Measurements from ENCODE around the gene RBP7. TPM values are rescaled to one million over a fixed set of nuclear protein-coding genes. Genes with fewer than 3 reads are reported as not detected.
A peak's percentile ranks its signal among the peaks of the same experiment; 100 is the strongest.

Gene RBP7
- total RNA-seq, 4 donors from 2014 or later, result 2.5 to 47.1 (median 35.1) TPM

DNA sequence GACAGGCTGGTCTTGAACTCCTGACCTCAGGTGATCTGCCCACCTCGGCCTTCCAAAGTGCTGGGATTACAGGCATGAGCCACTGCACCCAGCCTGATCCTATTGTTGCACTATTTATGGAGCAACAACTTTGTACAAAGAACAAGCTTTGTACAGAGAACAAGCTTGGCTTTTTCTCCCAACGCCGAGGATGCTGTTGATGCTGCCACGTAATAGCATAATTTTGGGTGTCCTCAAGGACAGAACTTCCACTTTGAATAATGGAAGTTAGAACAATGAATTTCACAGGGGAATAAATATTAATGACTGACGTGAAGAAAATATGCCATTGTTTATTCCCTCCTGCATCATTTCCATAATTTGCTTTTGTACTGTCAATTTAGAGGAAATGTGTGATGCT lies 12.8 kb upstream of the RBP7 start:
- no peaks in the 10 kb centered on the region for H3K36me3 ChIP-seq
- intact Hi-C loops (cut with DNase I; ENCODE audit: low total_unique reads), result no loop called here
- no peak overlapping the region for H3K4me3 ChIP-seq
- H3K4me1 ChIP-seq, result no peaks in the 10 kb centered on the region
- no peaks in the 10 kb centered on the region for H3K27me3 ChIP-seq
- H3K27ac ChIP-seq, result no peak overlapping the region
- no peak for DNase-seq
- no peaks in the 10 kb centered on the region for H3K9me3 ChIP-seq
- TF ChIP-seq, protein P1, sequence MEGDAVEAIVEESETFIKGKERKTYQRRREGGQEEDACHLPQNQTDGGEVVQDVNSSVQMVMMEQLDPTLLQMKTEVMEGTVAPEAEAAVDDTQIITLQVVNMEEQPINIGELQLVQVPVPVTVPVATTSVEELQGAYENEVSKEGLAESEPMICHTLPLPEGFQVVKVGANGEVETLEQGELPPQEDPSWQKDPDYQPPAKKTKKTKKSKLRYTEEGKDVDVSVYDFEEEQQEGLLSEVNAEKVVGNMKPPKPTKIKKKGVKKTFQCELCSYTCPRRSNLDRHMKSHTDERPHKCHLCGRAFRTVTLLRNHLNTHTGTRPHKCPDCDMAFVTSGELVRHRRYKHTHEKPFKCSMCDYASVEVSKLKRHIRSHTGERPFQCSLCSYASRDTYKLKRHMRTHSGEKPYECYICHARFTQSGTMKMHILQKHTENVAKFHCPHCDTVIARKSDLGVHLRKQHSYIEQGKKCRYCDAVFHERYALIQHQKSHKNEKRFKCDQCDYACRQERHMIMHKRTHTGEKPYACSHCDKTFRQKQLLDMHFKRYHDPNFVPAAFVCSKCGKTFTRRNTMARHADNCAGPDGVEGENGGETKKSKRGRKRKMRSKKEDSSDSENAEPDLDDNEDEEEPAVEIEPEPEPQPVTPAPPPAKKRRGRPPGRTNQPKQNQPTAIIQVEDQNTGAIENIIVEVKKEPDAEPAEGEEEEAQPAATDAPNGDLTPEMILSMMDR (IDR thresholded peaks at IDR 0.05), result no peak
- TF ChIP-seq POLR2A (IDR thresholded peaks at IDR 0.05), result no peak

GRCh38 chr1:9985001-9985400 lies 12.0 kb upstream of the RBP7 start:
- no peak overlapping the region for H3K4me3 ChIP-seq
- H3K27ac ChIP-seq, result no peak overlapping the region
- H3K9me3 ChIP-seq, result no peaks in the 10 kb centered on the region
- H3K27me3 ChIP-seq, result no peaks in the 10 kb centered on the region
- H3K4me1 ChIP-seq, result no peaks in the 10 kb centered on the region
- DNase-seq, result no peak
- intact Hi-C loops (cut with DNase I; ENCODE audit: low total_unique reads), result no loop called here
- TF ChIP-seq, protein P1 (IDR thresholded peaks at IDR 0.05), result no peak
- no peak for TF ChIP-seq POLR2A (IDR thresholded peaks at IDR 0.05)
- no peaks in the 10 kb centered on the region for H3K36me3 ChIP-seq

GRCh38 chr1:9989773-9990172 lies 7.3 kb upstream of the RBP7 start:
- peak overlapping the region in 1 of 2 donors; percentile 59 for H3K27ac ChIP-seq
- no peaks in the 10 kb centered on the region for H3K9me3 ChIP-seq
- intact Hi-C loops (cut with DNase I; ENCODE audit: low total_unique reads), result no loop called here
- no peaks in the 10 kb centered on the region for H3K36me3 ChIP-seq
- H3K4me1 ChIP-seq, result no peaks in the 10 kb centered on the region
- TF ChIP-seq, protein P1 (IDR thresholded peaks at IDR 0.05), result no peak
- no peak for TF ChIP-seq POLR2A (IDR thresholded peaks at IDR 0.05)
- H3K27me3 ChIP-seq, result no peaks in the 10 kb centered on the region
- no peak for DNase-seq
- no peak overlapping the region for H3K4me3 ChIP-seq

- Histone ChIP-seq H3K9me3 (no peaks in the 10 kb centered on the region), H3K36me3 (no peaks in the 10 kb centered on the region), H3K4me3 (no peak overlapping the region), H3K27ac (peak overlapping the region; percentile 41 to 59), H3K4me1 (no peaks in the 10 kb centered on the region), H3K27me3 (no peaks in the 10 kb centered on the region)
- DNase-seq, result peak in 1 of 2 donors; percentile 49
- intact Hi-C loops (cut with DNase I; ENCODE audit: low total_unique reads), result no loop called here
- no peak for TF ChIP-seq POLR2A (IDR thresholded peaks at IDR 0.05)
- TF ChIP-seq, protein P1 (IDR thresholded peaks at IDR 0.05), result no peak
Measured at GRCh38 chr1:9990944-9991343, 6.1 kb upstream of the RBP7 start.

GRCh38 chr1:9992910-9993309 lies 4.1 kb upstream of the RBP7 start:
- Histone ChIP-seq H3K36me3 (no peaks in the 10 kb centered on the region), H3K27ac (peak overlapping the region; percentile 19 to 45), H3K27me3 (peaks cover 0 to 3% of the 10 kb centered on the region in 2 donors), H3K4me1 (peaks cover 0 to 8% of the 10 kb centered on the region in 2 donors), H3K9me3 (no peaks in the 10 kb centered on the region), H3K4me3 (no peak overlapping the region)
- intact Hi-C loops (cut with DNase I; ENCODE audit: low total_unique reads), result no loop called here
- TF ChIP-seq, protein P1 (IDR thresholded peaks at IDR 0.05), result no peak
- TF ChIP-seq POLR2A (IDR thresholded peaks at IDR 0.05), result no peak
- DNase-seq, result no peak

Measured in uterus (tissue), 4 donors.